Measurements from ENCODE around the gene FAM174B. TPM values are rescaled to one million over a fixed set of nuclear protein-coding genes. Genes with fewer than 3 reads are reported as not detected.

Gene FAM174B
- total and polyA plus RNA-seq, 8 donors = 14.6 to 54.0 (median 31.0) TPM

DNA sequence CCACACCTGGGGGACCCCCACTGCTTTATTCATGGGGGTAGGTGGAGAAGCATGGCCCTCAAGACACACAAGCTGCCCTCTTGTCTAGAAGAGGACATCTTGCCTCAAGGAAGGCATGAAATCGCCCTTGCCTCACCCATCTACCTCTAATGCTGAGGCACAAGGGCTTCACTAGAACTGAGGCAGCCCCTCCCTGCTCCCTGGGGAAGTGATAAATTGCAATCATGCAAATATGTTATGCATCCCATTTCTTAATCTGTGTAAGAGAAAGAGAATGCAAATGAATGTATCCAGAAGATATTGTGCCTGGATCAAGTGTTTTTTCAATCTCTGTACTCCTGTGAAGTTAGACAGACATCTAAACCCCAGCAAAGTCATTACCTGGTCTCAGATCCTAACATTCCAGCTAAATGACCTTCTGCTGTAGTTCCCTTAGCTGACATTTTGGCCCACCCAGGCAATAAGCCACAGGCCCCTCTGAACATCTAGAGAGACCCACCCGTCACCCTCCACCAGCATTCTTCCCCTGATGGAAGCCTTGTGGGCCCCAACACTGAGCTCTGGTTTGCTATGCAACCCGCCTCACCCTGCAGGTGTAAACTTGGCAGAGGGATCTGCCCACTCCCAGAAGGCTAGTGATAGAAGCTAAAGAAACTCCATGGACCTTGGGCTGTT, 53.8 kb downstream of the FAM174B start:
- intact Hi-C loops (cut with DNase I; ENCODE audit: low total_unique reads) = loop anchor here (10.0 kb wide), 1 partner anchor 67 kb away; no protein-coding TSS in a partner anchor
- H3K27me3 ChIP-seq = no peaks in the 10 kb centered on the region
- TF ChIP-seq POLR2AphosphoS5 (IDR thresholded peaks at IDR 0.05) (no peak), EP300 (IDR thresholded peaks at IDR 0.05) (no peak), POLR2A (IDR thresholded peaks at IDR 0.05) (no peak), CTCF (IDR thresholded peaks at IDR 0.05) (no peak)
- H3K4me1 ChIP-seq = peaks cover 0 to 10% (median 7%) of the 10 kb centered on the region in 4 donors
- no peak overlapping the region for H3K4me3 ChIP-seq
- peak overlapping the region in 1 of 5 donors; percentile 5 for H3K27ac ChIP-seq
- no peaks in the 10 kb centered on the region for H3K36me3 ChIP-seq
- no peaks in the 10 kb centered on the region for H3K9me3 ChIP-seq
- 64 to 82% (median 71%) methylated on average over 3 of the region's 3 CpGs for WGBS, 5 donors
- DNase-seq = no peak

- Histone ChIP-seq H3K27ac (no peak overlapping the region), H3K9me3 (no peaks in the 10 kb centered on the region), H3K36me3 (no peaks in the 10 kb centered on the region), H3K4me1 (peaks cover 0 to 10% (median 7%) of the 10 kb centered on the region in 4 donors), H3K27me3 (no peaks in the 10 kb centered on the region), H3K4me3 (no peak overlapping the region)
- intact Hi-C loops (cut with DNase I; ENCODE audit: low total_unique reads) = loop anchor here (10.0 kb wide), 1 partner anchor 66 kb away; no protein-coding TSS in a partner anchor
- TF ChIP-seq POLR2A (IDR thresholded peaks at IDR 0.05) = no peak
- no peak for TF ChIP-seq CTCF (IDR thresholded peaks at IDR 0.05)
- no peak for TF ChIP-seq EP300 (IDR thresholded peaks at IDR 0.05)
- no peak for TF ChIP-seq POLR2AphosphoS5 (IDR thresholded peaks at IDR 0.05)
- DNase-seq = peak in 1 of 2 donors; percentile 50
- 16 to 44% (median 27%) methylated on average over 3 of the region's 3 CpGs for WGBS, 5 donors
Measured at GRCh38 chr15:92600856-92601255, 54.7 kb downstream of the FAM174B start.

- Histone ChIP-seq H3K4me3 (no peak overlapping the region), H3K36me3 (no peaks in the 10 kb centered on the region), H3K4me1 (peaks cover 0 to 10% (median 7%) of the 10 kb centered on the region in 4 donors), H3K27me3 (no peaks in the 10 kb centered on the region), H3K9me3 (no peaks in the 10 kb centered on the region), H3K27ac (no peak overlapping the region)
- WGBS, 5 donors = 39 to 50% (median 45%) methylated on average over 4 of the region's 4 CpGs
- no peak for TF ChIP-seq POLR2A (IDR thresholded peaks at IDR 0.05)
- TF ChIP-seq POLR2AphosphoS5 (IDR thresholded peaks at IDR 0.05) = no peak
- no peak for TF ChIP-seq EP300 (IDR thresholded peaks at IDR 0.05)
- no peak for TF ChIP-seq CTCF (IDR thresholded peaks at IDR 0.05)
- intact Hi-C loops (cut with DNase I; ENCODE audit: low total_unique reads) = no loop called here
- peak in 1 of 2 donors; percentile 51 for DNase-seq
Measured at GRCh38 chr15:92599394-92599970, 56.1 kb downstream of the FAM174B start.

DNA sequence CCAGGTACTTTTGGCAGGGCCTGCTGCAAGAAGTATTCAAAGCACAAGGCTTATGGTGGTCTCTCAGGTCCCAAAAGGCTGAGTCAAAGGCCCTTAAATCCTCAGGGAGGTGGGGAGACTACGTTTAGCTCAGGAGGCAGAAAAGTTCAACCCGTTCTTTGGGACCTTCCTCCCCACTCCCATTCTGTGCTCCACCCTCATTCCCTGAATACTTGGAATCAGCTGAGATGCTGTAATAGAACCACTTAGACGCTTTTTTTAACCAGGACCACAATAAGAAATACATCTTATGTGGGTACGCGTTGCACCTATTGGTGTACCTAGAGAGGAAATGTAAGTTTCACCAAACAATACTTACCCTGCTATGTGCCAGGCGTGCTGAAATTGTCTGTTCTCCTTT, 58.0 kb downstream of the FAM174B start:
- H3K9me3 ChIP-seq = no peaks in the 10 kb centered on the region
- H3K36me3 ChIP-seq = no peaks in the 10 kb centered on the region
- intact Hi-C loops (cut with DNase I; ENCODE audit: low total_unique reads) = no loop called here
- H3K27me3 ChIP-seq = no peaks in the 10 kb centered on the region
- DNase-seq = no peak
- H3K4me1 ChIP-seq = peaks cover 0 to 10% (median 7%) of the 10 kb centered on the region in 4 donors
- TF ChIP-seq EP300 (IDR thresholded peaks at IDR 0.05) = no peak
- TF ChIP-seq POLR2A (IDR thresholded peaks at IDR 0.05) = no peak
- TF ChIP-seq CTCF (IDR thresholded peaks at IDR 0.05) = no peak
- no peak for TF ChIP-seq POLR2AphosphoS5 (IDR thresholded peaks at IDR 0.05)
- H3K27ac ChIP-seq = no peak overlapping the region
- 88 to 91% (median 89%) methylated on average over 6 of the region's 6 CpGs for WGBS, 5 donors
- H3K4me3 ChIP-seq = no peak overlapping the region

Measured in stomach (tissue), 9 donors.